Measurements from ENCODE around the gene TLR5. TPM values are rescaled to one million over a fixed set of nuclear protein-coding genes. Genes with fewer than 3 reads are reported as not detected.

TLR5 gene
- total RNA-seq, result 10 to 100 TPM in 1 of 4 donors, 1 to 10 TPM in 3; 3.6 to 10.2 (median 4.3) TPM
- 1 to 10 TPM in 1 of 3 donors, under 1 TPM in 2; 0.23 to 1.9 (median 0.60) TPM for polyA plus RNA-seq

DNA sequence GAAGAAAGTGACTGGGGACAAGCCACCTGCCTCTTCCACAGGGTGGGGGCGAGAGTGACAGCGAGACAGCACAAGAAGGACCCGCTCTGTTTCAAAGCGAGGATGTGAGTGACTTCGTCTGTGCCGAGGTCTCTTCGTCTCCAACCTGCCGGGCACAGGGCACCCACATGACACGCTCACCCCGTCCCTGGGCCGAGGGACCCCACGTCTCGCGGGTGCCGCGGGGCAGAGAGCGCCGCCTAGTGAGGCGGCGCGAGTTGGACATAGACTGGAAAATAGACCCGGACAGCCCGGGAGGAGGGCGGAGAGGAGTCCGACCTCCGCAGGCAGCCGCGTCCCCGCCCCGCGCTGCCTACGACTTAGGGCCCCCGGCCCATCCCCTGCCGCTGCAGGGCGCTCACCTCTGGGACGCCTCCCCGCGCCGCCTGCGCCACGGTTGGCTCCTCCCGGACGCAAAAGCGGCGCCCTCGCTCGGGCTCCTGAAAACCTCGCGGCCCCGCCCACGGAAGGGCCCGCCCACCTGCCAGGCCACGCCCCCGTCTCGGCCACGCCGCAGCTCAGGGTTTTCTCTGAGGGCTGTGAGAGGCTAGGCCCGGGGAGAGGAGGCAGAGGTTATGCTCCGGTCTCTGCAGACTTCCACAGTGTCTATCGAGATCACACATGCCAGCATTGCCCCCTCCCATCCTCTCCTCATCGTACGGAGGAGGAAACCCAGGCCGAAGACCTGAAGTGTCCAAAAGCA lies at the start of gene TLR5:
Gene TLR5, minus strand, starts transcription at position 454 of the 742 bp plus-strand sequence. CDS start 30,217 bp downstream, outside the sequence.
- peak; percentile 91 for DNase-seq
- intact Hi-C loops (cut with DNase I), result loop anchor here (5.0 kb wide), 1 partner anchor 219 kb away; the partner anchor contains the start of gene SUSD4
- Histone ChIP-seq H3K27ac (peak within 1 kb of the TSS; percentile 67 to 73 (median 70)), H3K9me3 (peaks cover 0 to 4% (median 0%) of the 10 kb centered on the region in 4 donors), H3K4me1 (peaks cover 0 to 25% (median 16%) of the 10 kb centered on the region in 4 donors), H3K4me3 (peak within 1 kb of the TSS; percentile 59 to 73 (median 66)), H3K27me3 (no peaks in the 10 kb centered on the region), H3K36me3 (no peaks in the 10 kb centered on the region)
- TF ChIP-seq POLR2AphosphoS5 (IDR thresholded peaks at IDR 0.05), result peak in 3 of 4 donors; percentile 10 to 58 (median 12)
- TF ChIP-seq, protein P1, sequence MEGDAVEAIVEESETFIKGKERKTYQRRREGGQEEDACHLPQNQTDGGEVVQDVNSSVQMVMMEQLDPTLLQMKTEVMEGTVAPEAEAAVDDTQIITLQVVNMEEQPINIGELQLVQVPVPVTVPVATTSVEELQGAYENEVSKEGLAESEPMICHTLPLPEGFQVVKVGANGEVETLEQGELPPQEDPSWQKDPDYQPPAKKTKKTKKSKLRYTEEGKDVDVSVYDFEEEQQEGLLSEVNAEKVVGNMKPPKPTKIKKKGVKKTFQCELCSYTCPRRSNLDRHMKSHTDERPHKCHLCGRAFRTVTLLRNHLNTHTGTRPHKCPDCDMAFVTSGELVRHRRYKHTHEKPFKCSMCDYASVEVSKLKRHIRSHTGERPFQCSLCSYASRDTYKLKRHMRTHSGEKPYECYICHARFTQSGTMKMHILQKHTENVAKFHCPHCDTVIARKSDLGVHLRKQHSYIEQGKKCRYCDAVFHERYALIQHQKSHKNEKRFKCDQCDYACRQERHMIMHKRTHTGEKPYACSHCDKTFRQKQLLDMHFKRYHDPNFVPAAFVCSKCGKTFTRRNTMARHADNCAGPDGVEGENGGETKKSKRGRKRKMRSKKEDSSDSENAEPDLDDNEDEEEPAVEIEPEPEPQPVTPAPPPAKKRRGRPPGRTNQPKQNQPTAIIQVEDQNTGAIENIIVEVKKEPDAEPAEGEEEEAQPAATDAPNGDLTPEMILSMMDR (IDR thresholded peaks at IDR 0.05), result peak in 3 of 4 experiments; percentile 56 to 73 (median 60)
- no peak for TF ChIP-seq EP300 (IDR thresholded peaks at IDR 0.05)
- TF ChIP-seq POLR2A (IDR thresholded peaks at IDR 0.05), result no peak
- 2 to 5% methylated on average over 63 of the region's 63 CpGs for WGBS, 2 donors

GRCh38 chr1:223189903-223190724 lies 47.1 kb upstream of the TLR5 start:
- 62 to 64% methylated on average over 10 of the region's 10 CpGs for WGBS, 2 donors
- Histone ChIP-seq H3K4me3 (no peak overlapping the region), H3K9me3 (no peaks in the 10 kb centered on the region), H3K4me1 (no peaks in the 10 kb centered on the region), H3K27ac (no peak overlapping the region), H3K27me3 (no peaks in the 10 kb centered on the region), H3K36me3 (no peaks in the 10 kb centered on the region)
- intact Hi-C loops (cut with DNase I), result no loop called here
- DNase-seq, result no peak
- TF ChIP-seq POLR2A (IDR thresholded peaks at IDR 0.05), result no peak
- no peak for TF ChIP-seq EP300 (IDR thresholded peaks at IDR 0.05)
- no peak for TF ChIP-seq POLR2AphosphoS5 (IDR thresholded peaks at IDR 0.05)
- TF ChIP-seq, protein P1 (IDR thresholded peaks at IDR 0.05), result no peak

GRCh38 chr1:223189525-223189902 lies 46.5 kb upstream of the TLR5 start:
- no peak for TF ChIP-seq EP300 (IDR thresholded peaks at IDR 0.05)
- TF ChIP-seq POLR2A (IDR thresholded peaks at IDR 0.05), result no peak
- TF ChIP-seq, protein P1 (IDR thresholded peaks at IDR 0.05), result no peak
- no peak for TF ChIP-seq POLR2AphosphoS5 (IDR thresholded peaks at IDR 0.05)
- intact Hi-C loops (cut with DNase I), result no loop called here
- DNase-seq, result no peak
- Histone ChIP-seq H3K27ac (no peak overlapping the region), H3K4me1 (no peaks in the 10 kb centered on the region), H3K4me3 (no peak overlapping the region), H3K9me3 (no peaks in the 10 kb centered on the region), H3K27me3 (no peaks in the 10 kb centered on the region), H3K36me3 (no peaks in the 10 kb centered on the region)
- WGBS, 2 donors, result 83 to 88% methylated on average over 4 of the region's 4 CpGs

DNA sequence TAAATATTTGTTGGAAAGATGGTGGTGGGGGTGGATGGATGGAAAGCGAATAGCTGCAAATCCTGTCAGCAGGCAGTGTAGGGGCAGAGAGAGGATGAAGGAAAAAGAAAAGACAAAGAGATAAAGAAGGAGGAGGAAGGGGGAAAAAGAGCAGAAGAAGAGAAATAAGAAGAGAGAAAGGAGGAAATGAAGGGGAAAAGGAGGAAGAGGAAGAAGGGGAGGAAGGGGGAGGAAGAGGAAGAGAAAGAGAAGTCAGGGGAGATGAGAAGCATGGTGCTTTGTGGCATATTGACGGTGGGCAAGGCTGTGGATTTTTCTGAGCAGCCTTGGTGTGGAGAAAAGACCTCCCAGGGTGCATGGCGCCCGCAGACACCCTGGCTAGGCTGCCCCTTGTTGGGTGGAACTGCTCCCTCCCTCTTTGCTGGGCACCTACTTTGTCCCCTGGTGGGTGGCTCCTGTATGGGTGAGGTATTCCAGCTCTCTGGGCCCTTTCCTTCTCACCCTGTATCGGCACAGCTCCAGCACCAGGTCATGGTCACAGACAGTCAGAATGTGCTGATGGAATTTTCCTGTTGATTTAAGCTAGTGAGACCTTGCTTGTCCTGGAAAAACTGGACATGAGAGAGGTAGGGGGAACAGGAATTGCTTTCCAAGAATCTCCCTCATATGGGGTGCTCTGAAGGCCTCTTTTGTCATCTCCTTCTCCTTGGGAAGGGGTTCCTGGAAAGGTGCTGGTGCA lies 45.7 kb upstream of the TLR5 start:
- H3K36me3 ChIP-seq, result no peaks in the 10 kb centered on the region
- H3K27me3 ChIP-seq, result no peaks in the 10 kb centered on the region
- intact Hi-C loops (cut with DNase I), result no loop called here
- H3K27ac ChIP-seq, result no peak overlapping the region
- H3K9me3 ChIP-seq, result no peaks in the 10 kb centered on the region
- 88 to 90% methylated on average over 5 of the region's 5 CpGs for WGBS, 2 donors
- no peak overlapping the region for H3K4me3 ChIP-seq
- no peaks in the 10 kb centered on the region for H3K4me1 ChIP-seq
- TF ChIP-seq, protein P1 (IDR thresholded peaks at IDR 0.05), result no peak
- TF ChIP-seq EP300 (IDR thresholded peaks at IDR 0.05) (no peak), POLR2AphosphoS5 (IDR thresholded peaks at IDR 0.05) (no peak)
- no peak for DNase-seq
